Prostate gland (tissue), 2 donors: ENCODE measurements around the gene COL25A1.

Experiments used
- CTCF ChIP-seq, 4 experiments: fragments of 200-600 bp in 2 of 4; fragments of 450-650 bp in 2 of 4; sonication (generic) in 2 of 4; IDR thresholded peaks; 1 replicate in 3 of 4; 2 replicates in 1 of 4; pipeline ENCODE4 v1.5.1; 2016 to 2019; ENCODE audit warnings: antibody characterized with exemption in 4 of 4, mild to moderate bottlenecking in 2 of 4, moderate library complexity in 2 of 4
- POLR2A ChIP-seq: fragments of 450-650 bp; IDR thresholded peaks from one replicate; pipeline ENCODE4 v1.6.1; 2016; ENCODE audit warnings: antibody characterized with exemption, mild to moderate bottlenecking
- POLR2AphosphoS5 ChIP-seq: sonication (generic); formaldehyde crosslinking; IDR thresholded peaks from one replicate; pipeline ENCODE4 v1.6.1; 2017; ENCODE audit warnings: antibody characterized with exemption

- no peak for TF ChIP-seq CTCF (IDR thresholded peaks at IDR 0.05)
- TF ChIP-seq POLR2AphosphoS5: no peak
- no peak for TF ChIP-seq POLR2A
Observed at GRCh38 chr4:108810087-108810486, 492.4 kb downstream of the COL25A1 start.
